Stimulated activated CD8-positive, alpha-beta memory T cell treated with anti-CD3 and anti-CD28 coated beads, Interleukin-7, amount 100 ng/mL, for 4 hours (primary cell): Measurements from ENCODE around the gene FOSB.

Experiments used
- DNase-seq, 2 donors: peaks; one replicate each; pipeline ENCODE4 v3.0.0-alpha.2; 2020; ENCODE audit warnings: low read depth in 2 of 2

FOSB gene

DNA sequence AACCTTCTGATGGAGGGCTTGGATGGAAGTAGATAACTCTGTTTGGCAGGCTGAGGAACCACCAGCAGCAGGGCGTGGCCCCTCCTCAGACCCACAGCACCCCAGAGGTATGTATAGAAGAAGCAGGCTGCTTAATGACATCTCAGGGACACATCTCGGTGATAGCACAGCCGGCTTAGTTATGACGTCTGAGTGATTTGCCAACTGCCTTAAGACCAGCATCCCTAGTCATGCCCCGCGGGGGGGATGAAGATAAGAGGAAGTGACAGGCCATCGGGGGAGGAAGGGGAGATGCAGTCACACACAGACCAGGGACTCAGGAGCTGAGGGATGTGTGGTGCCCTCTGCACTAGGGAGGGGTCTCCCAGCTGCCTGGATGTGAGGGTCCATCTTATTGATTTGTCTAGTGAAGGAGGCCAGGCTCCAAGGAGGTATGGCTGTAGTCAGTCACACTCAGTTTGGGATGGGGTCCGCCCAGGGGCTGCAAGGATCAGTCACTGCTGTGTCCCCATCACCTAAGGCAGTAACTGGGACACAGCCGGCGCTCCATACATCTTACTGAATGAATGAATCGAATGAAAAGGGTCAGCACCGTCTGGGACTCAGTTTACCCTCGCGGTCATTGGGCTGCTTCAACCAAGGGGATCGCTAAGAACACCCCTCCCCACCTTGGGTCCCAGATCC lies 24.9 kb upstream of the FOSB start:
- peak in 1 of 2 donors; percentile 37 for DNase-seq

DNA sequence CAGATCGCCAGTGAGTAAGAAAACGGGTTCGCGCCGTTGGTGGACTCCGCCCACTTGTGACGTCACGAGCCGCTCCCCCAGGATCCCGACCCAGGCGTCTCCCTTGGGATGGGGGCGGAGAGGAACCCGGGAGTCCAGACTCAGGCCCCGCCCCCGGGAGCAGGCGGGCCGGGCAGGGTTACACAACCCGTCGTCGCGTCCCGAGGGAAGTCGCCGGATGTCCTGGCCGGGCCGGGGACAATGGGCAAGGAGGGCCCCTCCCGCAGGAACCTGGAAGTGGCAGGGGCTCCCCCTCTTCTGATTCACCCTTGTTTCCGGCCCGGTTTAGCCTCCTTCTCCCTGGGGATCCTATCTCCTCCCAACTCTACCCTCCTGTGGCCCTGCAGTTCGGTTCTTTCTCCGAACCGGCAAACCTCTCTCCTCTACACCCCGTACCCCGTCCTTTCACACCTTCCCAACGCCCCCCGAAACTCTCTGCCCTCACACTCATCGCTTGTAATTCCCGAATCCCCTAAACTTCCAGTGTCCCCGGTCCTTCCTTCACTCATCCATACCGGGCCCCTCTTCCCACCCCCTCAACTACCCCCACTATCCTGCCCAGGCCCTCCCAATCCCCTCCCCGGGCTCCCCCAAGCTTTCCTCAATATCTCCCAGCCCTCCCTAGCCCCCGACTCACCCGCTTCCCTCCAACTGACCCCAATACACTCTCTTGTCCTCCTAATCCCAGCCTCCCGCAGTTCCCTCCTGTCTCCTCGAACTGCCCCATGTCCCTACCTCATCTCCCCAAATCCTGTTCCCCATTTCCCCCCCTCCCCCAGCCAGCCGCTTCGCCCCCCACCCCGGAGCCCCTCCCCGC lies 24.1 kb upstream of the FOSB start:
- DNase-seq: peak in 1 of 2 donors; percentile 50

DNA sequence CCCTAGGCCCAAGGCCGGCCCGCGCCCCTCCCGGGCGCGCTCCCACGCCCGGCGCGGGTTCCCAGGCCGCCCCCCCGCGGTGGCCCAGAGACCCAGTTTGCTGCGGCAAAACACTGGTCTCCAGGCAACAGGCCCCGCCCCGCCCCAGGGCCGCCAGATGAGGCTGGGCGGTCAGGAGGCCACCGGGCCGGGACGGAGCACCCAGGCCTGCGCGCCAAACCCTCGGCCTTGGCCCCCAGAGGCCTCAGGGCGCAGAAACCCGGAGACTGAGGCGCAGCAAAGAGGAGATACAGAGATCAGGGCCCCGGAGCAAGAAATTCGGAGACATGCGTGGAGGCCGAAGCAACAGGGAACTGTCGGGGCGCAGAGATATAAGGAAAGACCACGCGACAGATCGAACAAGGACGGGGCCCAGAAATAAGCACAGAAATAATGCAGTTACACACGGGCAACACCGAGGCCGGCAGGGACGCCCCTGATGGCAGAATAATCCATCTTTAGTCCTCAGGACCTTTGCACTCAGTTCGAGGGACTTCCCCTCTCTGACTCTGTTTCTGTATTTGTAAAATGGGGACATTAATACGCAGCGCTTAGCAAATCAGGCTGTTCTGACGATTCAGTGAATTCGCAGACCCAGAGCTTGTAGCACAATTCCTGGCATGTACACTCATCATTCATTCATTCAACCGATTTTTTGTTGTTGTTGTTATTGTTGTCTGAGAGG lies 23.3 kb upstream of the FOSB start:
- DNase-seq: peak; percentile 56 to 79

DNA sequence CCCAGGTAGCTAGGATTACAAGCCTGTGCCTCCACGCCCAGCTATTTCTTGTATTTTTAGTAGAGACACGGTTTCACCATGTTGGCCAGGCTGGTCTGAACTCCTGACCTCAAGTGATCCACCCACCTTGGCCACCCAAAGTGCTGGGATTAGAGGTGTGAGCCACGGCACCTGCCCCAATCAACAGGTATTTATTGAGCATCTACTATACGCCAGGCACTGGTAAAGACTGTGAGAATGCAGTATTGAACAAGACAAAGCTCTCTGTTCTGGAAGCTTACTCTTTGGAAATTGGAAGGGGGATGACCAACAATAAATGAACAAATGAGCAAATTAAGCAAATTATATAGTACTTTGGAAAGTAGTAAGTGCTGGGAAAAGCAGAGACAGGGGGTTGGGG lies 22.7 kb upstream of the FOSB start:
- no peak for DNase-seq

DNA sequence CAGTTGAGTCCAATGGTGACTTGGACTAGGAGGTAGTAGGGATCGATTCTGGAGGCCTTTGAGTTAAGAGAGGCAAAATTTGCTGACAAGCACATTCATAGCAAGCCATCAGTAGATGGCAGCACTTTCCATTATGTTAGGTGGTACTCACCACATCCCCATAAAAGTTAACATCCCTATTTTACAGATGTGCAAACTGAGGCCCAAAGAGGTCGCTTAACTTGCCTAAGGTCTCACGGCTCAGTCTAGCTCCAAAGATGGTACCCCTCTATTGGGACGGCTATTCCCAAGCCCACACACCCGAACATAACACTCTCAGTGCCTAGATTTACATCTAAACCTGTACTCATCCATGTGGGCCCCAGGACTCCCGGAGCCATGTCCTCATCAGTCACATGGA lies 21.5 kb upstream of the FOSB start:
- no peak for DNase-seq

DNA sequence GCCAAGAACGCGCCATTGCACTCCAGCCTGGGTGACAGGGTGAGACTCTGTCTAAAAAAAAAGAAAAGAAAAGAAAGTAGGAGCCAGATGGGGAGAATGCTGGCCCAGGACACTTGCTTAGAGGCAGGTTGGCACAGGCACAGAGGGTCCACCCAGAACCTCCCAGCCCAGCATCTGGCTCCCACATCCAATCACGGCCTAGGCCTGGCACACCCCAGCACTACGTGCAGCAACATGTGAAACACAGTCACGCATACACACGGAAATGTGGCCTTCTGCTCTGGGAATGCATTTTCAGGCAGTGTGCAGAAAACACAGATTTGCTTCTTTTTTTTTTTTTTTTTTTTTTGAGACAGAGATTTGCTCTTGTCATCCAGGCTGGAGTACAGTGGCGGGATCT lies 20.9 kb upstream of the FOSB start:
- DNase-seq: no peak

DNA sequence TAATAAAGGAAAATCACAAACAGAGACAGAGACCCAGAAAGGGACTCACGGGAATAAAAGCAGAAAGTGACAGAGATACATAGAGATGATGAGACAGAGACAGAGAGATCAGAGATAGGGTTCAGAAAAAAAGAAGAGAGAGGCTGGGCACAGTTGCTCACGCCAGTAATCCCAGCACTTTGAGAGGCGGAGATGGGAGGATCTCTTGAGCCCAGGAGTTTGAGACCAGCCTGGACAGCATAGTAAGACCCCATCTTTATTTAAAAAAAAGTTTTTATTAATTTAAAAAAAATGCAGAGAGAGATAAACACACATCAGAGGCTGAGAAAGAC lies 19.4 kb upstream of the FOSB start:
- no peak for DNase-seq

DNA sequence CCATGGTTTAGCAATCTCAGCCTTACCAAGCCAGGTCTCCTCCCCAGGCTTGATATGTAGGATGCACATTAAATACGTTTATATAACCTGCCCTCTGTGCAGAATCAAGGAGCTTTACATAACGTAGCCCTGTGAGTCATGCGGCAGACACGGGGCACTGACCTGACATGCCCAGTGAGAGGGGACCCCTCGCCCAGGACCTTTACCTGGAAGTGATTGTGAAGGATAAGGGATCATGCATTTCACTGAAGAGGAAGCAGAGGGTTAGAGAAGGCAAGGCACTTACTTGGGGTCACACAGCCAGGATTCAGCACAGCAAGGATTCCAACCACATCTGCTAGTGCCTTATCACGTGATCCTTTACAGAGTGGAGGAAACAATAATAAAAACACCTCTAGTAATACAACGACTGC lies 18.9 kb upstream of the FOSB start:
- DNase-seq: no peak

DNA sequence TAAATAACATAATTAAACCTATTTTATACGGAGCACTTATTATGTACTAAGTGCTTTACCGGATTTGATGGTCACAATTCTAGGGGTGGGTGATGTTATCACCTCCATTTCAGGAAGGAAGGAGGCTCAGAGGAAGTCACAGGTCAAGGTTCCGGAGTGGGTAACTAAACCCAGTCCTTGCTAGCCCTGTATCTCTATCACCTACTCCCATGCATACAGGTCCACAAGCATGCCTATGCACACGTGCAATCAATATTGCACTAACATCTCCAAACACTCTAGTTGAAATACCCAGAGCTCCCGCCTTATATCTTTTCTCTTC lies 17.8 kb upstream of the FOSB start:
- DNase-seq: no peak

DNA sequence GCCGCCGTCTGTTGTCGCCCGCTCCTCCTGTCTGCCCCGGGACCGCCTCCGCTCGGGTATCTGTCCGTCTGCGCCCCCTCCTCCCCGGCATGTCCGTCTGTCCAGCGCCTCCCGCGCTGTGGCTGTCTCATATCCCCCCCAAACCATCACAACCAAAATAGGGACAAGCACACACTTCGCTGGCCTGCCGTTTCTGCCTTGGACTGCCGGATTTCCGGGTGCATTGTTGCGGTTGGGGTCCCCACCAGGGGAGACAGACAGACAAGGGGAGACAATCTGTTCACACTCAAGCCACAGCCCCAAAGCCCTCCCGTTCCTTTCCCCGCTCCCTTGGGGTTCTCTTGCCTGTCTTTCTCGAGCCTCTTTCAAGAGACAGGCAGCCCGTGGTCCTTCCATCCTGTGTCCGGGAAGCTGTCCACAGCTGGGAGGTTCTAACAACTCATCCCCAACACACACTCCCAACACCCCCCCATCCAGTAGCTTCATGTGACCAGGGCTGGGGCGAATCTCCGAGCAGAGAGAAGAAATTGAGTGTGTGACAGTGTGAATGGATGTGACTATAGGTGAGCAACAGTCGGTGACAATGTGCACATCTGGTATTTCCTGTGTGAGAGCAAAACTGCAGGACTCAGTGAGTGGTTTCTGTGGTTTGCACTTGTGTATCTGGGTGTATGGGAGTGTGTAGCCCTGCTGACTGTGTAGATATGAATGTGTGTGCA lies 16.5 kb upstream of the FOSB start:
- peak; percentile 42 to 43 for DNase-seq

DNA sequence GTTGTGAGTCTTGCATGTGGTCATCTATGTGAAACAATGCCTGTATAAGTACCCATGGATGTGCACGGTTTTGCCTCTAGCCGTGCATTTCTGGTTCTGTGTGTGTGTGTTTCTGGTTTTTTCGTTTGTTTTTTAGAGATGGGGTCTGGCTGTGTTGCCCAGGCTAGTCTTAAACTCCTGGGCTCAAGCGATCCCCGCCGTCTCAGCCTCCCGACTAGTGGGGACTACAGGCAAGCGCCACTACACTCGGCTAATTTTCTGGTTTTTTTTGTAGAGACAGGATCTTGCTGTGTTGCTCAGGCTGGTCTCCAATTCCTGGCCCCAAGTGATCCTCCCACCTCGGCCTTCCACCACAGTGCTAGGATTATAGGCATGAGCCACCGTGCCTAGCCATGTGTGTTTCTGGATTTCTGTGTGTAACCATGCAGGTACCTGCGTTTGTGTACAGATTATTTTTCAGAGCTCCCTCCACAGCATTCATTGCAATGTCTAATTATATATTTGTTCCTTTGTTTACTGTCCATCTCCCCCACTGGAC lies 15.9 kb upstream of the FOSB start:
- no peak for DNase-seq

DNA sequence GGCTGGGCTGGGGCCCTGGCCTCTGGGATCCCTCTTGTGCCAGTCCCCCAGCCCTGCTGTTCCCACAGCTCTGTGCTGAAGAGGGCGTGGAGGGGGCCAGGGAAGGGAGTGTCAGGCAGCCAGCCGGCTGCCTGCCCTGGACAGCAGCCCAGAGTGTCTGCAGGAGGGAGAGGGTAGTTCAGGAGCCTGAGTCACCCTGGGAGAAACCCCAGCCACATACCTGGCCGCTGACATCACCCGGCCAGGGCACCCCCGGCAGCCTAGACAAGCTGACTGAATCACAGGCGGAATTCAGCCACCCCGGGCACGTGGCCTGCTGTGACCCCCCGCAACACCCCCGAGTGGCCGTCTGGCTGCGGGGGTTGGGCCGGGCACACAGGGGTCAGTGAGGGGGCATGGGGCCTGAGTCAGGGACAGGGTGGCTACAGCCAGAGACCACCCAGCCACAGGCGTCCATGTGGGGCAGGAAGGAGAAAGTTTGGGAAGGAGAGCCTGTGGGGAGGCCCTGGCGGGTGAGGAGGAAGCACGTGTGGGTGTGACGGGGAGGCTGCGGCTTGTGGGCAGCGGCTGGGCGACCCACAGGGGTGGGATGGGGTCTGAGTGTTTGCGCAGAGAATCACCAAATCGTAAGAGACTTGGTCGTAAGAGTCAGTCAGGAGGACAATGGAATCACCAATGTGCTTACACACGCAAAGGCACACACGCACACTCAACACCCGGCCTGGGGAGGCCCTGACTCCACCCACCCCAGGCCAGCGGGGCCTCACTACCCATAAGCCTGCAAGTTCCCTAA lies 11.9 kb upstream of the FOSB start:
- DNase-seq: peak in 1 of 2 donors; percentile 77

DNA sequence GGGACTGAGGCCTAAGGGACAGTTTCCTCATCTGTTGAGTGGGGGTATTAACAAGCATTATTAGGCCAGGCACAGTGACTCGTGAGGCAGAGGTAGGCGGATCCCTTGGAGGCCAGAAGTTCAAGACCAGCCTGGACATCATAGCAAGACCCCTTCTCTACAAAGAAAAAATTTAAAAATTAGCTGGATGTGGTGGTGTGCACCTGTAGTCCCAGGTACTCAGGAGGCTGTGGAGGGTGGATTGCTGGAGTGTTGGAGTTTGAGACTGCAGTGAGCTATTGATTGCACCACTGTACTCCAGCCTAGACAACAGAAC lies 11.3 kb upstream of the FOSB start:
- DNase-seq: no peak

DNA sequence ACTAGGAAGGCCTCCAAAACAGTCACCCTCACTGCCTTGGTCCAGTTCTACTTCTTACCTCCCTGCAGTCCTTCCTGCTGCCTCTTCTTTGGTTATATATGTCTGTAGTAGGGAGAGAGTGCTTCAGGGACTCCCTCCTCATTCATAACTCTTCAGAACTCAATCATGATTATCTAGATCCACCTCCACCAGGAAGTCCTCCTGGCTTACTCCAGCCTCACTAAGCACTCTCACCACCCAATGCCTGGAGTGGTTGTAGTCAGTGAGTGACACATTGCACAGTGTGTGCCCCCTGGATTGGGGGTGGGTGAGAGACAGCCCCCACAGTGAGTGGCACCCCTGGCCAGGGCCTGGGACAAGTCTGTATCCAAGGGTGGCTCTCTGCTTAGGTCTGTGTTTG lies 10.0 kb upstream of the FOSB start:
- no peak for DNase-seq

DNA sequence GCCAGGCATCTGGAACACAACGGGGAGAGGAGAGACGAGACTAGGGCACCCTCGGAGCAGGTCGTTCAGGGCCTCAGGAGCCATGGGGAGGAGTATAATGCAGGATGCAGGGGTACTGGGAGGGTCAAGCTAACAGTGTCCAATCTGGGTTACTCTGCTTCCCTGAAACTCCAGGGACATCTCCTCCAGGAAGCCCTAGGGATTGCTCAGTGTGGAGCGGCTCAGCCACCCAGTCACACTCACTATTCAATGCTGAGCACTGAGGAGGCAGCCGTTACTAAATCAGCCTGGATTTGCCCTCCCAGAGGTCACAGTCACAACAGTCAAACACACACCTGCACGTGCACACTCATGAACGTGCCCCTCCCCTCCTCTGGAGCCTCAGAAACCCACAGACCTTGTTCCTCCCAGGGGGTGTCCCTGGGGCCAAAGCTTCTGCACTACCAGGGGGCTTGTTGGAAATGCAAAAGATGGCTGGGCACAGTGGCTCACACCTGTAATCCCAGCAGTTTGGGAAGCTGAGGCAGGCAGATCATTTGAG lies 6.9 kb upstream of the FOSB start:
- no peak for DNase-seq

DNA sequence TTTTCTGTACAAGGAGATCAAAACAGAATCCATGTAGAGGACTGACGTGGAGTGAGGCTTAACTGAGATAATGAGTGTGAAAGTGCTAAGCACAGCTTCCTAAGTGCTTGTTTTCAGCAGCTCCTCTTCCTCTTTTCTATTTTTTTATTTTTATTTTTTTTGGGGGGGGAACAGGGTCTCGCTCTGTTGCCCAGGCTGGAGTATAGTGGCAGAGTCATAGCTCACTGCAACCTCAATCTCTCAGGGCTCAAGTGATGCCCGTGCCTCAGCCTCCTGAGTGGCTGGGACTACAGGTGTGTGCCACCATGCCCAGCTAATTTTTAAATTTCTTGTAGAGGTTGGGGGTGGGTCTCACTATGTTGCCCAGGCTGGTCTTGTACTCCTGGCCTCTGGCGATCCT lies 5.6 kb upstream of the FOSB start:
- no peak for DNase-seq

DNA sequence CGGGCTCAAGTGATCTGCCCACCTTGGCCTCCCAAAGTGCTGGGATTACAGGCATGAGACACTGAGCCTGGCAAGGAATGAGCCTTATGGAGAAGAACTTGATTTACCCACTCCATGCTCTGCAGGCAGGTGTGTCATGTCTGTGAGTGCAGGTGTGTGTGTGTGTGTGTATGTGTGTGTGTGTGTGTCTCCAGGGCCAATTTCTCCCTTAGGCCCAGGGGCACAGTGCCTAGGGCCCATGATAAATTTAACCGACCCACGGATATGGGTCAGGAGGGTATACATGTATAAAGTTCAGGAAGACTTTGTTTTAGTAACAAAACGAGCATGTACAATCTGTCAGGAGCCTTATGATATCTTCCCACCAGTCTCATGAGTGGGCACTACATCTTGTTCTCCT lies 4.6 kb upstream of the FOSB start:
- no peak for DNase-seq

DNA sequence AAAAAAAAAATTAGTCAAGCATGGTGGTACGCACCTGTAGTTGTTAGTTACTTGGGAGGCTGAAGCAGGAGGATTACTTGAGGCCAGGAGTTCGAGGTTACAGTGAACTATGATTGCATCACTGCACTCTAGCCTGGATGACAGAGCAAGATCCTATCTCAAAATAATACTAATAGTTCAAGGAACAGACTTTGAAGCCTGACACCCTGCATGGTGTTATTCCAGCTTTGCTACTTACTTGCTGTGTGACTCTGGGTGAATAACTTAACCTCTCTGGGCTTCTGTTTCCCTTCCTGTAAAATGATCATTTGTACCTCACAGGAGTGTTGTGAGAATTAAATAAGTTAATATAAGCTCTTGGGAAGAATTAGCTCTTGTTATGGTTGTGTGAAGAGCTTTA lies 3.5 kb upstream of the FOSB start:
- DNase-seq: no peak

DNA sequence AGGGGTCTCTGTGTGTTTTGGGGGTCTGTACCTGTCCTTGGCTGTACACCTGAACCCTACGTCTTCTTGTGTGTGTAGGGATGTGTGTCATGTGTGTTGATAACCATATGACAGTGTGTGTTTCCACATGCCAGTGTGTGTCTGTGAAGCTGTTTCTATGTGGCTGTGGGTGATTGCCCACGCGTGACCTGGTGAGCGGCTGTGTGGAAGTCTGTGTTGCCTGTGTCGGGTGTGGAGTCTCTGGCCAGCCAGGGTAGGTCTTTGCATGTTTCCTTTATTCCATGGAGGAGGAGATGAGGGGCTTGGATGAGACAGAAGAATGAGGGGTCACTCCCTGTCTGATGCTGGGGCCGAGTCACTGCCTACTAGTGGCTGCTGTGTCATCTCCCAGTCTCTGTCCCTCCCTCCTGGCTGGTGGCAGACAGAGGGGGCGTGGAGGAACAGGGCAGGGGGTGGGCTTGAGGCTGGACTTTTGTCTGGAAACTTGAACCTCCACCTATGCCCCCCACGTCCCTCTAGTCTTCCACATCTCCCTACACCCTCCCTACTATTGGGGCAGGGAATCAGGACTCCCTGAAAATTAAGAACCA lies 2.8 kb upstream of the FOSB start:
- no peak for DNase-seq

DNA sequence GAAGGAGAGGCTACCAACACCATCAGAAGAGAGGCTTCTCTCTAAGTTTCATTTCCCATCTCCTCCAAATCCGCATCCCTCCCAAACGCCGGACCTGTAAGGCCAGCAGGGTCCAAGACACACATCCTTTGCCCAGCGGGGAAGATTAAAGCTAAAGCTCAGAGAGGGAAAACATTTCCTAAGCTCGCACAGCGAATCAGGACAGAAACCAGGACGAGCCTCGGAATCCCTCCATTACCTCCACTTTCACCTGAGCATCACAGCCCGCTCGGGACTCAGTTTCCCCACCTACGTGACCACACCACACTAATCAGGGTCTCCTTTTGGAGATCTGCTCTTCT lies 711 bp upstream of the FOSB start:
- no peak for DNase-seq

DNA sequence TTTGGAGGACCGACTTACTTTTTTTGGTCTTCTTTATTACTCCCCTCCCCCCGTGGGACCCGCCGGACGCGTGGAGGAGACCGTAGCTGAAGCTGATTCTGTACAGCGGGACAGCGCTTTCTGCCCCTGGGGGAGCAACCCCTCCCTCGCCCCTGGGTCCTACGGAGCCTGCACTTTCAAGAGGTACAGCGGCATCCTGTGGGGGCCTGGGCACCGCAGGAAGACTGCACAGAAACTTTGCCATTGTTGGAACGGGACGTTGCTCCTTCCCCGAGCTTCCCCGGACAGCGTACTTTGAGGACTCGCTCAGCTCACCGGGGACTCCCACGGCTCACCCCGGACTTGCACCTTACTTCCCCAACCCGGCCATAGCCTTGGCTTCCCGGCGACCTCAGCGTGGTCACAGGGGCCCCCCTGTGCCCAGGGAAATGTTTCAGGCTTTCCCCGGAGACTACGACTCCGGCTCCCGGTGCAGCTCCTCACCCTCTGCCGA lies 409 bp downstream of the FOSB start:
- peak in 1 of 2 donors; percentile 41 for DNase-seq
